Cardiac fibroblast (primary cell): ENCODE measurements around the gene PRCC.
A peak's percentile ranks its signal among the peaks of the same experiment; 100 is the strongest.

Source experiments
- DNase-seq, 2 donors: peaks; one replicate each; pipeline versions ENCODE4 v3.0.0 to v3.0.0-alpha.2; 2010; ENCODE audit warnings: low read depth in 2 of 2
- H3K4me3 ChIP-seq, 2 donors: replicated peaks in 1 of 2; 1 replicate in 1 of 2; 2 replicates in 1 of 2; pipeline ENCODE4 v1.5.1; 2011; ENCODE audit warnings: low read depth in 2 of 2, low read length in 2 of 2, mild to moderate bottlenecking in 2 of 2, moderate library complexity in 1 of 2
- TF ChIP-seq, protein P1 (sequence below): IDR thresholded peaks from one replicate; pipeline ENCODE4 v1.5.1; 2011; ENCODE audit warnings: low read depth, mild to moderate bottlenecking, low read length, inconsistent platforms

Gene PRCC

DNA sequence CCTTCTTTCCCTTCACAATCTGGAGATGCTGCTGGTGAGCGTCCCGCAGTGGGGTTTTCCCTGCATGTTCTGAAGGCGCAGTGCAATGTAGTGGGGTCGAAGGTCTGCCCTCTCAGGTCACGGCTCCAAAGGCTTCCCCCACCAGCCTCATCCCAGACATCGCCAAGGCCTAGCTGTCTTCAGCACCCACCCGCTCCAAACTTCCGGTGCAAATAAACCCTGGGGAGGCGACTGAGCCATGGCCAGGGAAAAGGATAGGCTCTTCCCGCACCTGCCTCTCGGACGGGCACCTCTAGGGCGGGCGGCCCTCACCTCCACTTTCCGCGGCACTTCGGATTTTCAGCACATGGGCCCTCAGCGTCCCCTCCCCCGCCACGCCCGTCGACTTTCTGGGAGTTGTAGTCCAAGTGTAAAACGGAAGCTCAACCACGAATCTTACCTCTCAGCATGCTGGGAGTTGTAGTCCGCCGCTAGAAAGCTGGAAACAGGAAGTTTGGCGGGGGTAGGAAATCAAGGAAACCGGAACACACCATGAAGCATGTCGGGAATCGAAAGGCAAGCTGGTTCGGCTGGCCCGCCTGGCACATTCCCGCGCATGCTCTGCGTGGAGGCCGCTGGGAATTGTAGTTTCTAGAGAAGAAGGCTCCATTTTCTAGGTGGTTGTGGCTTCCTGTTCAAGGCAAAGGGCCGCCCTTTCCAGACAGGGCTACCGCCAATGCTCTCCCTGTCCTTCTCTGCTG, 26.4 kb upstream of the PRCC start, which contains the start of gene MRPL24:
MRPL24 (minus strand) TSS at position 348 of the 740 bp plus-strand sequence. CDS start 2,384 bp downstream, outside the sequence.
- peak within 1 kb of the TSS; percentile 79 to 80 for H3K4me3 ChIP-seq
- TF ChIP-seq, protein P1, sequence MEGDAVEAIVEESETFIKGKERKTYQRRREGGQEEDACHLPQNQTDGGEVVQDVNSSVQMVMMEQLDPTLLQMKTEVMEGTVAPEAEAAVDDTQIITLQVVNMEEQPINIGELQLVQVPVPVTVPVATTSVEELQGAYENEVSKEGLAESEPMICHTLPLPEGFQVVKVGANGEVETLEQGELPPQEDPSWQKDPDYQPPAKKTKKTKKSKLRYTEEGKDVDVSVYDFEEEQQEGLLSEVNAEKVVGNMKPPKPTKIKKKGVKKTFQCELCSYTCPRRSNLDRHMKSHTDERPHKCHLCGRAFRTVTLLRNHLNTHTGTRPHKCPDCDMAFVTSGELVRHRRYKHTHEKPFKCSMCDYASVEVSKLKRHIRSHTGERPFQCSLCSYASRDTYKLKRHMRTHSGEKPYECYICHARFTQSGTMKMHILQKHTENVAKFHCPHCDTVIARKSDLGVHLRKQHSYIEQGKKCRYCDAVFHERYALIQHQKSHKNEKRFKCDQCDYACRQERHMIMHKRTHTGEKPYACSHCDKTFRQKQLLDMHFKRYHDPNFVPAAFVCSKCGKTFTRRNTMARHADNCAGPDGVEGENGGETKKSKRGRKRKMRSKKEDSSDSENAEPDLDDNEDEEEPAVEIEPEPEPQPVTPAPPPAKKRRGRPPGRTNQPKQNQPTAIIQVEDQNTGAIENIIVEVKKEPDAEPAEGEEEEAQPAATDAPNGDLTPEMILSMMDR, result no peak
- DNase-seq, result peak; percentile 99 to 100

DNA sequence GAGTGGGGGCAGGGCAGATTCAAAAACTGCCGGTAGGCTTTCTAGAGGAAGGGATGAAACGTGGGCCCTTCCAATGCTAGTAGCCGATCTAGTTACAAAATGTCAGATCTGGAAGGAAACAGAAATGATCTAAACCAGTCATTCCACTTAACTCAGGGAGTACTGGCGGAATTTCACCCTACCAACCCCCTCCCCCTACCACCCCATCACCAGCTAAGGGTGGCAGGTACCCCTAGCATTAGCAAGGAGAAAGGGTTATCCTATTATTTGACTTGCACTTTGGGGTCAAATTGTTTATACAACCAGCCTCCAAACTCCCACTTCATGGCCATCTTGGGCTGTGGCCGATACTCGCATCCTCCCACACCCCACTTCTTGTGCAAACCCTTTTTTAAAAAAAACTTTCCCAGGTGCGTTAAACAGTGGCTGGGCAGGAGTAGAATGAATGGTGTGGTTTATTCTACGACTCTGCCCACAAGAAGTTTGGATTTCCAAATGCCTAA, 25.8 kb upstream of the PRCC start:
- no peak for DNase-seq
- TF ChIP-seq, protein P1, result no peak
- peak overlapping the region in 1 of 2 donors; percentile 21 for H3K4me3 ChIP-seq

DNA sequence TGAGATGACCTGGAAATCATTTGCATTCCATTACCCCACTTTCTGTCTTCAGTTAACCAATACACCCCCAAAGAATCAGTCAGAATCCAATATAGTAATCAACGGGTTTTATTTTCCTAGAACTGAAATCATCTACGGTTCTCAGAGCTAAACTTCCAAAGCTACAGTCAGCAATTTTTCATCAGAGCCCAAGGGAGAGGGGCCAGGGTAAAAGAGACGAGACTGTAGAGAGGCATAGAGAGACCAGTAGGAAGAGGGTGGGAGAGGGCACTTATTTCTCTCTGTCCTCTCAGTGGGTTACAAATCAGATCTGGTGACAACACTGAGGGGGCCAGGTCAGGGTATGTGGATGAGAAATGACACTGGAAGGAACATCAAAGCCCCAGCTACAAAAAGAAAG, 25.3 kb upstream of the PRCC start:
- TF ChIP-seq, protein P1, result no peak
- DNase-seq, result no peak
- no peak overlapping the region for H3K4me3 ChIP-seq

DNA sequence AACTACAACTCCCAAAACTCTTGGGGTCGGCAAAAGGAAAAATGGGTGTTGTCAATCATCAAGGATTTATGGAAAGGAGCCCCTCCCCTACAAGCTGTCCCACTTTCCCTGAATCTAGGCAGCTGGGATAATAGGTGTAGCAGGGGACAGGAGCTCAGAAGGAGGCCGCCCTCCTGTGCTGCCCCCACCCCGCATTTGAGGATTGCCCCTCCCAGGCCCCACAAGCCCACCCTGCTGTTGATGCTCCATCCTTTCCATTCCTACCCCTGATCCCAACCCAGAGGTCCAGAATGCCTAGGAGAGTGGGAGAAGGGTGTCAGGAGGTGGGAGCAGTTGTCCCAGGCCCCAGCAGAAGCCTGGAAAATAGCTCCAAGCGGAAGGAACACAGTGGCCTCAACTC, 24.5 kb upstream of the PRCC start:
- no peak overlapping the region for H3K4me3 ChIP-seq
- DNase-seq, result no peak
- TF ChIP-seq, protein P1, result no peak

DNA sequence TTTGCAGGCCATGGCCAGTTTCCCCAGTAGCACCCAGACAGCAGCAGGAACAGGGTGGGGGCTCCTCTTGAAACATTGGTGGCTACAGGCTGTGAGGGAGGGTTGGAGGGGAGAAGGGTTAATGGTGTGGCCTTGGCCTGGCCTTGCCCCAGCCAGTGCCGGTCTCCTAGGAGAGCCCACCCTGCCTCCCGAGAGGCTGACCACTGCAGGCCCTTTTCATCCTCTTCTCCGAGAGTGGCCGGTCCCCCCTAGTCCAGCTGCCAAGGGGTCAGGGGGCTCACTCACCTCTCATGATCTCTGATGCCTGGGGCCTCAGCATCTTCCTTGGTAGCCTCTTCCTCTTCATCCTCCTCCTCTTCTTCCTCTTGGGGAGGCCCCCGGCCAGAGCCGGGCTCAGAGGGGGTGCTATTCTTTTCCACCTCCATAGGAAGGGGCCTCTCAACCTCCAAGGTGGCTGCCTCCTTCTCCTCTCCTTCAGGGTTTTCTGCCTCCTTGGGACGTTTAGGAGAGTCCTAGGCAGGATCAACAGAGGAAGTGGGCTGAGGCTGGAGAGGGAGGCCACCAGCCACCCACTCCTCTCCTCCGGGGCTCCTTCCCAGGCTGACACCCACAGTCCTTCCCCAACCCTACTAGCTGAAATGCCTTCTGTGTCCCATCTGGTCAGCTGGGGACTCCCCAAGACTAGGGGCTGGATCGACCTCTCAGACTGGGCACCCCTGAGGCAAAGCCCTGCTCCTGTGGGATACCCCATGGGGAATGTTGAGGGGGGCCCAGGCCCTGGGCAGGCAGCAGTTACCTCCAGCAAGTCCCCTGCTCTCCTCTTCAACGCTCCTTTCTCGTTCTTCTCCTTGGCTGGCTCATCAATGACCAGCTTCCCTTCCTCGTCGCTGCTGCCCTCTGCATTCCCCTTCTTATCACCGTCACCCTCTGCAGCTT, 23.7 kb upstream of the PRCC start:
- DNase-seq, result no peak
- TF ChIP-seq, protein P1, result no peak
- H3K4me3 ChIP-seq, result no peak overlapping the region

DNA sequence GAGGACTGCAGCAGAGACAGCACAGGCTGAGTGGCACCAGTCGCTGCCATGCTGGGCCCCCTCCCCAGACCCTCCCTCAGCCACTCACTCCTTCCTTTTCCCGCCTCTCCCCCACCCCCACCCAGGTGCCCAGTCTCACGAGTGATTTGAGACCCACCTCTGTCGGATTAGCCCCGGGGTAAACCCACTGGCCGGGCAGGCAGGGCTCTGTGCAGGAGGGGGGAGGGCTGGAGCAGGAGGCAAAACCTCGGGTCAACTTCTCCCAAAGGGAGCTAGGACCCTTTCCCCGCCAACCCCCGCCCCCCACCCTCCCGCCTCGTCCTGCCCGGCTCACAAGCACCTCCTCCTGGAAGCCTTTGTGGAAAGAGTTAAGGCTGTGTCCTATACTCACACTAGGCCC, 23.0 kb upstream of the PRCC start:
- no peak for DNase-seq
- TF ChIP-seq, protein P1, result no peak
- no peak overlapping the region for H3K4me3 ChIP-seq
